HepG2 (cell line): ENCODE data around the gene SEH1L. TPM values are rescaled to one million over a fixed set of nuclear protein-coding genes. Genes with fewer than 3 reads are reported as not detected.

Experiments
- ATAC-seq: fragments of 200-7000 bp; cut with Tn5 transposase; 3 replicates; pipeline ENCODE4 v1.9.1; 2020; ENCODE audit warnings: mild to moderate bottlenecking, moderate library complexity
- BruUV-seq: library from RNA; stranded (reverse); fragments of 400-500 nt; replicated peaks from 2 replicates; lab custom pipeline; 2021; lab: Mats Ljungman, UMichigan
- CTCF ChIA-PET: fragments of 300-600 bp; formaldehyde crosslinking; extraction: SDS; loops from one replicate; lab custom pipeline; 2021; ENCODE audit warnings: low total read pairs, inconsistent platforms, low intra/inter-chr PET ratio; lab: Yijun Ruan, JAX
- POLR2A ChIA-PET: fragments of 350-600 bp; sonication (Branson Sonifier 250); formaldehyde crosslinking; loops from one replicate; lab custom pipeline; 2020; ENCODE audit warnings: antibody characterized with exemption, inconsistent platforms; lab: Yijun Ruan, JAX
- DNase-seq: peaks from one replicate; pipeline ENCODE4 v3.0.0-alpha.2; 2015; ENCODE audit warnings: low spot score
- FAIRE-seq: peaks from 3 replicates; lab custom pipeline; 2011; peaks lifted over from hg19 to GRCh38; lab: Jason Lieb, UNC
- H2AFZ ChIP-seq: one replicate; pipeline ENCODE4 v1.6.1; 2011; ENCODE audit warnings: low read length, inconsistent platforms
- H3K27ac ChIP-seq: fragments of 300-600 bp; 3 replicates; pipeline ENCODE4 v1.8.0; 2011; ENCODE audit warnings: mixed run types, mild to moderate bottlenecking, mixed read lengths, low read length, inconsistent platforms; ENCODE audit not compliant: insufficient read depth; ENCODE audit errors: extremely low read length
- H3K27me3 ChIP-seq, 2 experiments: fragments of 200-600 bp in 1 of 2; 2 replicates in 1 of 2; 3 replicates in 1 of 2; pipeline versions ENCODE4 v1.6.0 to v1.8.0; 2011; ENCODE audit warnings: low read length in 2 of 2, mild to moderate bottlenecking in 2 of 2, moderate library complexity in 2 of 2, inconsistent platforms in 1 of 2; ENCODE audit not compliant: insufficient read depth in 2 of 2, control insufficient read depth in 1 of 2
- H3K36me3 ChIP-seq, 2 experiments: fragments of 200-600 bp in 1 of 2; replicated peaks in 1 of 2; 2 replicates in 1 of 2; 3 replicates in 1 of 2; pipeline versions ENCODE4 v1.5.1 to v1.8.0; 2011; ENCODE audit warnings: low read length in 2 of 2, inconsistent platforms in 1 of 2; ENCODE audit not compliant: insufficient read depth in 2 of 2, control insufficient read depth in 1 of 2
- H3K4me1 ChIP-seq: 2 replicates; pipeline ENCODE4 v1.5.1; 2012; ENCODE audit warnings: low read length, inconsistent platforms; ENCODE audit not compliant: insufficient read depth
- H3K4me2 ChIP-seq: 2 replicates; pipeline ENCODE4 v1.6.0; 2011; ENCODE audit warnings: low read depth, low read length, inconsistent platforms
- H3K4me3 ChIP-seq, 3 experiments: fragments of 200-600 bp in 1 of 3; sonication (generic), shearing (Covaris generic) in 1 of 3; replicated peaks in 1 of 3; 2 replicates each; pipeline ENCODE4 v1.5.1; 2011 to 2016; ENCODE audit warnings: low read length in 3 of 3, inconsistent platforms in 2 of 3, low read depth in 2 of 3, mild to moderate bottlenecking in 2 of 3, control low read depth in 1 of 3, mixed read lengths in 1 of 3; ENCODE audit not compliant: insufficient read depth in 1 of 3
- H3K79me2 ChIP-seq: one replicate; pipeline ENCODE4 v1.6.1; 2011; ENCODE audit warnings: low read length, inconsistent platforms; ENCODE audit not compliant: insufficient read depth
- H3K9ac ChIP-seq: 2 replicates; pipeline ENCODE4 v1.6.0; 2011; ENCODE audit warnings: mild to moderate bottlenecking, low read depth, low read length, inconsistent platforms; ENCODE audit not compliant: insufficient read depth
- H3K9me3 ChIP-seq: 2 replicates; pipeline ENCODE4 v1.5.1; 2012; ENCODE audit warnings: mild to moderate bottlenecking, low read length
- H4K20me1 ChIP-seq: 2 replicates; pipeline ENCODE4 v1.6.0; 2011; ENCODE audit warnings: inconsistent platforms, mild to moderate bottlenecking, low read length, moderate library complexity; ENCODE audit not compliant: insufficient read depth
- HOXA3 ChIP-seq: sonication (generic); formaldehyde crosslinking; IDR thresholded peaks from 2 replicates; pipeline ENCODE4 v1.5.0; 2020; ENCODE audit warnings: missing genetic modification reagents
- MTA1 ChIP-seq: sonication (generic); formaldehyde crosslinking; IDR thresholded peaks from 2 replicates; pipeline ENCODE4 v1.4.0; 2020; ENCODE audit warnings: missing genetic modification reagents, mild to moderate bottlenecking, borderline replicate concordance
- SKI ChIP-seq: fragments of 450-650 bp; IDR thresholded peaks from one replicate; pipeline ENCODE4 v1.6.1; 2018; ENCODE audit warnings: mild to moderate bottlenecking; ENCODE audit not compliant: partially characterized antibody
- ZBTB2 ChIP-seq: sonication (generic); formaldehyde crosslinking; IDR thresholded peaks from 2 replicates; pipeline ENCODE4 v1.8.0; 2022; ENCODE audit warnings: low read depth, missing genetic modification reagents
- ZNF432 ChIP-seq: sonication (generic); formaldehyde crosslinking; IDR thresholded peaks from 2 replicates; pipeline ENCODE4 v1.5.0; 2020; ENCODE audit warnings: missing genetic modification reagents, mild to moderate bottlenecking, borderline replicate concordance
- ZNF792 ChIP-seq: IDR thresholded peaks from 2 replicates; pipeline ENCODE4 v1.6.1; 2016
- ZSCAN20 ChIP-seq: sonication (generic); formaldehyde crosslinking; IDR thresholded peaks from 2 replicates; pipeline ENCODE4 v1.4.0; 2020; ENCODE audit warnings: missing genetic modification reagents, mild to moderate bottlenecking, borderline replicate concordance
- WGBS: methylation state at CpG from one replicate; pipeline ENCODE4 v1.1.6; 2017; ENCODE audit warnings: low lambda C conversion rate; 5-methylcytosine and 5-hydroxymethylcytosine counted together
- in situ Hi-C: cut with HindIII; loops from 2 replicates; pipeline ENCODE4 v1.10.0; 2017; ENCODE audit warnings: low pct_unique_long_range_greater_than_20kb; ENCODE audit not compliant: extremely low pct_ligation_motif_present
- intact Hi-C: fragments of 100-400 bp; cut with micrococcal nuclease; formaldehyde crosslinking; loops from one replicate; pipeline ENCODE4 v1.10.0; 2022; ENCODE audit not compliant: unreplicated experiment
- polyA plus RNA-seq, 8 experiments: library from polyadenylated mRNA; depleted of rRNA in 3 of 8; stranded (reverse) in 7 of 8; unstranded in 1 of 8; fragments of >200 nt; fragmentation: Illumina TruSeq in 4 of 8; extraction: Trizol in 4 of 8; gene quantifications; 2 replicates each; pipeline versions ENCODE4 v1.2.1 to v1.2.3, GENCODE V29; 2011 to 2016; ENCODE audit warnings: low read depth in 4 of 8, missing spikeins in 1 of 8, mixed read lengths in 1 of 8; ENCODE audit not compliant: insufficient read depth in 1 of 8
- total RNA-seq, 5 experiments: library from RNA; depleted of rRNA; stranded (reverse); fragments of >200 nt; fragmentation: Illumina TruSeq; extraction: Trizol; gene quantifications; 2 replicates each; pipeline ENCODE4 v1.2.3, GENCODE V29; 2016; ENCODE audit warnings: low read depth in 1 of 5
- TF ChIP-seq, protein P1 (sequence below): sonication (generic); formaldehyde crosslinking; IDR thresholded peaks from 2 replicates; pipeline ENCODE4 v1.4.0; 2020; ENCODE audit warnings: missing genetic modification reagents, borderline replicate concordance

SEH1L gene
- total and polyA plus RNA-seq, 2 of the 13 experiments (the other 11 are each of a cell fraction or from before 2014, with no cell fraction given): 59.6 to 63.5 TPM

GRCh38 chr18:13017247-13017875 lies 69.5 kb downstream of the SEH1L start:
- Histone ChIP-seq H3K4me2 (no peak overlapping the region), H3K79me2 (no peaks in the 10 kb centered on the region), H4K20me1 (no peaks in the 10 kb centered on the region), H3K4me1 (no peaks in the 10 kb centered on the region; the same call in 1 of the 2 replicates), H2AFZ (no peak overlapping the region), H3K27ac (no peak overlapping the region), H3K9ac (no peak overlapping the region), H3K36me3 (peaks cover 13 to 61% of the 10 kb centered on the region in 2 experiments), H3K27me3 (no peaks in the 10 kb centered on the region), H3K9me3 (no peaks in the 10 kb centered on the region), H3K4me3 (no peak overlapping the region)
- TF ChIP-seq ZNF432 (no peak), ZNF792 (no peak)
- DNase-seq: no peak
- ChIA-PET CTCF (no interaction called here), POLR2A (no interaction called here)
- ATAC-seq: no peak
- BruUV-seq: no TSS peak
- no peak for FAIRE-seq
- intact Hi-C loops: no loop called here
- in situ Hi-C loops: loop anchor here (25.0 kb wide), 1 partner anchor 620 kb away; no protein-coding TSS in a partner anchor
- 87% methylated on average over 2 of the region's 2 CpGs for WGBS

DNA sequence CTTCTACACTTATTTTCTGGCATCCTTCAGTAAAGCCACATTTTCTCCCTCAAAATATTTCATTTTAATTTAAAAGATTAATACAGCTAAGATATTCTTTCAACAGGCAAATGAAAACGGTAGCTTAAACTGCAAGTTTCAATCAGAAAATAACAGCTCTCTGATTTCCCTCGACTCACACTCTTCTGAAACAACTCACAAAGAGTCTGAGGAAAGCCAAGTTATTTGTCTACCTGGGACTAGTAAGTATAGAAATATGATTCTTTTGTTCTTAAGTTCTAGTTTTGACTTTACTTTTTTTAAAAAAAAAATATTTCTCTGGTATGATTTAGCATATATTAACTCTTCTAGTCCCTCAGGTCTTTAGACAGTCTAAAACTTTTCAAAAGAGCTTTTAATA lies 70.6 kb downstream of the SEH1L start:
- TF ChIP-seq HOXA3 (CRISPR knock-in tag) (no peak), ZSCAN20 (CRISPR knock-in tag) (no peak), ZBTB2 (CRISPR knock-in tag) (no peak), SKI (no peak), MTA1 (no peak)
- TF ChIP-seq, protein P1, sequence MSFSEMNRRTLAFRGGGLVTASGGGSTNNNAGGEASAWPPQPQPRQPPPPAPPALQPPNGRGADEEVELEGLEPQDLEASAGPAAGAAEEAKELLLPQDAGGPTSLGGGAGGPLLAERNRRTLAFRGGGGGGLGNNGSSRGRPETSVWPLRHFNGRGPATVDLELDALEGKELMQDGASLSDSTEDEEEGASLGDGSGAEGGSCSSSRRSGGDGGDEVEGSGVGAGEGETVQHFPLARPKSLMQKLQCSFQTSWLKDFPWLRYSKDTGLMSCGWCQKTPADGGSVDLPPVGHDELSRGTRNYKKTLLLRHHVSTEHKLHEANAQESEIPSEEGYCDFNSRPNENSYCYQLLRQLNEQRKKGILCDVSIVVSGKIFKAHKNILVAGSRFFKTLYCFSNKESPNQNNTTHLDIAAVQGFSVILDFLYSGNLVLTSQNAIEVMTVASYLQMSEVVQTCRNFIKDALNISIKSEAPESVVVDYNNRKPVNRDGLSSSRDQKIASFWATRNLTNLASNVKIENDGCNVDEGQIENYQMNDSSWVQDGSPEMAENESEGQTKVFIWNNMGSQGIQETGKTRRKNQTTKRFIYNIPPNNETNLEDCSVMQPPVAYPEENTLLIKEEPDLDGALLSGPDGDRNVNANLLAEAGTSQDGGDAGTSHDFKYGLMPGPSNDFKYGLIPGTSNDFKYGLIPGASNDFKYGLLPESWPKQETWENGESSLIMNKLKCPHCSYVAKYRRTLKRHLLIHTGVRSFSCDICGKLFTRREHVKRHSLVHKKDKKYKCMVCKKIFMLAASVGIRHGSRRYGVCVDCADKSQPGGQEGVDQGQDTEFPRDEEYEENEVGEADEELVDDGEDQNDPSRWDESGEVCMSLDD (CRISPR knock-in tag): no peak
- ChIA-PET POLR2A (no interaction called here), CTCF (no interaction called here)
- BruUV-seq: no TSS peak
- no peak overlapping the region for H2AFZ ChIP-seq
- H3K4me1 ChIP-seq: no peaks in the 10 kb centered on the region; the same call in 1 of the 2 replicates
- intact Hi-C loops: no loop called here
- FAIRE-seq (no peak), DNase-seq (no peak), ATAC-seq (no peak)
- no peaks in the 10 kb centered on the region for H3K9me3 ChIP-seq
- H3K9ac ChIP-seq: no peak overlapping the region
- H3K27me3 ChIP-seq: no peaks in the 10 kb centered on the region
- in situ Hi-C loops: loop anchor here (25.0 kb wide), 1 partner anchor 619 kb away; no protein-coding TSS in a partner anchor
- peaks cover 10 to 55% of the 10 kb centered on the region in 2 experiments for H3K36me3 ChIP-seq
- 99% methylated on average over 2 of the region's 2 CpGs for WGBS
- no peak overlapping the region for H3K27ac ChIP-seq
- no peak overlapping the region for H3K4me2 ChIP-seq
- H3K79me2 ChIP-seq: no peaks in the 10 kb centered on the region
- no peaks in the 10 kb centered on the region for H4K20me1 ChIP-seq
- no peak overlapping the region for H3K4me3 ChIP-seq
